Body of pancreas (tissue), 4 donors: Measurements from ENCODE around the gene GHDC.

Experiments used
- CTCF ChIP-seq, 7 experiments: fragments of 450-650 bp in 4 of 7; fragments of 200-600 bp in 3 of 7; sonication (generic) in 3 of 7; IDR thresholded peaks; one replicate each; pipeline ENCODE4 v1.5.1; 2016 to 2019; ENCODE audit warnings: antibody characterized with exemption in 7 of 7
- POLR2A ChIP-seq, 3 donors: fragments of 450-650 bp; IDR thresholded peaks; one replicate each; pipeline ENCODE4 v1.6.1; 2016; ENCODE audit warnings: antibody characterized with exemption in 3 of 3, mild to moderate bottlenecking in 2 of 3

- TF ChIP-seq CTCF (IDR thresholded peaks at IDR 0.05) = no peak
- no peak for TF ChIP-seq POLR2A (IDR thresholded peaks at IDR 0.05)
Observed at GRCh38 chr17:42155614-42156045, 38.7 kb downstream of the GHDC start.
